ENCODE data around the gene DENND10.
A peak's percentile ranks its signal among the peaks of the same experiment; 100 is the strongest.
"Not testable (repeated sequence)": the region's sequence is repeated elsewhere in the genome, so short reads cannot be mapped to it uniquely, and the experiment has no call there.

Gene DENND10

DNA sequence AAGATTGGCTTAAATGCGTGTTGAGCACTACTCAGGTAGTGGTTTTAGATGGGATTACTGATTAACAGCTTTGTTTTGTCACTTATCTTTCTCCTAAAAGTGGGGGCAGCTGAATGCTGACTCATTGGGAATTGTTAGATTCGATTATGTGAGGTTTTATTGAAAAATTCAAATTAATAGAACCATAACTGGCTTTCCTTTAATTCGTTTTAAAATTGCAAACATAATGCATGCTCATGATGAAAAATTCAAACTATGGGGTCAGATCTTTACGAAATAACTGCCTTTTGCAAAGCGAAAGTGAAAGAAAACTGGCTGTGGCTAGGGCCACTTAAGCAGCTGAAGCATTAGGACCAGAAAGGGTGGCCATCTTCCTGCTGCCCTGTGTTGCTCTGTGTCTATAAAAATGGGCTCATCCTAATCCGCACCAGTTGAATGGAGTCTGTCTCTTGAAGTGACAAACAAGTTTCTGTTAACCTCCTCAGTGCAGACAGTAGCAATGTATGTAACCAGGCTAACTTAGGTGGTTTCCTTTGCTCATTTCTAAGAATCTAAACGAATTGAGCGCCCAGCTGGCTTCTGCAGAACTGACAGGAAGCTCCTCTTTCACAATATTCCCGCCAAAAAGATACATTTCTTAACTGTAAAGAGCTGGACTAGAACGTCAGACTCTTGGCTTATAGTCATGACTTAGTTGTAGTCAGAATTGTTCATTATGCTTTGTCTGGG, 27.8 kb downstream of the DENND10 start:
- DNase-seq (ENCODE audit: low read depth in 1 of 2, low spot score in 1 of 2): no peak

DNA sequence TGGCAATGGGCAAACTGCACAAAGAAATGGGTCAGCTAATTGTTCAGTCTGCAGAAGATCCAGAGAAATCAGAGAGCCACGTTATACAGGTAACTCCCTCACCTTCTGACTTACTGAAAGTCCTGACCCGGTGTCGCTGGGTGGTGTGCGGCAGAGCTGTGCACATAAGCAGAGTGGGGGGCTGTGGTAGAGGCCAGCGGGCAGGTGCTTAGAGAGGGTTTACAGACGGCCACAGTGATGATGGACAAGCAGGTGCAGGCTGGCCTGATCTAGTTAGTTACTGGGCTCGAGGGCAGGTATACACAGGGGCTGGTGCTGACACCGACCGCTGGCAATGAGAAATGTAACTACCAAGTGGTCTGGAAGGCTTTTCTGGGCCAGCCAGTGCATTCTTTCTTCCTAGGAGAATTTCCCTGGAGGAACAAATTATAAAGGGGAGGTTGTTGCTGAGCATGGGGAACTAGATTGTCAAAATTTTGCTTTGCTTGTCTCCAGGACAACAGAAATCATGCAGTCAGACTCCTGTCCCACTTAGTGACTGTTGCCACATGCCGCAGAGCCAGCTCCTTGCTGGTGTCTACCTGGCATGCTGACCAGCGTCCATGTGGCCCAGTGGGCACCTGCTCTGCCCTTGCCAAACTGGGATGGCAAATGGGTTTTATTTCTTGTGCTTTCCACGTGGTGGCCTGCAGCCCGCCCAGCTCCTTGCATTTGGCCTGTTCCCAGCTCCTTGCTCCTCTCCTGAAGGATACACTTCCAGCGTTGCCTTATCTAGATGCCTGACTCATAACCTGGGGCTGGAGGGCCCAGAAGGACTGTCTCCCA, 28.8 kb downstream of the DENND10 start:
- DNase-seq (ENCODE audit: low read depth in 1 of 2, low spot score in 1 of 2): no peak

DNA sequence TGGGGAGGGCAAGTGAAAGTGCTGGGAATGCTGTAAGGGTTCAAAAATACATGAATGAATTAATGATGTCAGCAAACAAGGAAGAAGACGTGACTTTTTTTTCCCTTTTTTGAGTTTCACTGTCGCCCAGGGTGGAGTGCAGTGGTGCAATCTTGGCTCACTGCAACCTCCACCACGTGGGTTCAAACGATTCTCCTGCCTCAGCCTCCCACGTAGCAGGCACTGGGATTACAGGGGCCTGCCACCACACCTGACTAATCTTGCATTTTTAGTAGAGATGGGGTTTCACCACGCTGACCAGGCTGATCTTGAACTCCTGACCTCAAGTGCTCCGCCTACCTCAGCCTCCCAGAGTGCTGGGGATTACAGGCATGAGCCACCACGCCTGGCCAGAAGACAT, 30.0 kb downstream of the DENND10 start:
- no peak for DNase-seq (ENCODE audit: low read depth in 1 of 2, low spot score in 1 of 2)

DNA sequence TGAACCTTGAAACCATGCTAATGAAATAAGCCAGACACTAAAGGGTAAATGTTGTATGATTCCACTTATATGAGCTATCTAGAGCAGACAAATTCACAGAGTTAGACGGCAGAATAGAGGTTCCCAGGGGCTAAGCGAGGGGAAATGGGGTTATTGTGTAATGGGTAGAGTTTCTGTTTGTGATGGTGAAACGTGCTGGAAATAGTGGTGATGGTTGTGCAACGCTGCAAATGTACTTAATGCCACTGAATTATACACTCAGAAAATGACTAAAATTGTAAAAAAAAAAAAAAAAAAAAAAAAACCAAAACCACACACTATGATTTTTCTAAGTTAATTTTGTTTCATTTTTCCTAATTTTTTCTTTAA, 31.6 kb downstream of the DENND10 start:
- DNase-seq (ENCODE audit: low read depth in 1 of 2, low spot score in 1 of 2): no peak

DNA sequence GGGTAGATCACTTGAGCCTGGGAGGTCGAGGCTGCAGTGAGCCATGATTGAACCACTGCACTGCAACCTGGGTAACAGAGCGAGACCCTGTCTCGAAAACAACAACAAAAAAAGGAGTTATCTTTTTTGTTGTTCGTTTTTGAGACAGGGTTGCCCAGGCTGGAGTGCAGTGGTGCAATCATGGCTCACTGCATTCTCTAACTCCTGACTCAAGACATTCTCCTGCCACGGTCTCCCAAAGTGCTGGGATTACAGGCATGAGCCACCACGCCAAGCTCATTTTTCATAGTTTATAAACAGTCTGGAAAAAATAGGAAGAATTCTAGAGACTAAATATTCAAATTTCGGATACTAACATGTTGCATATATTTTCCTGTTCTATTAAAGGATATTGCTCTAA, 32.2 kb downstream of the DENND10 start:
- no peak for DNase-seq (ENCODE audit: low read depth in 1 of 2, low spot score in 1 of 2)

DNA sequence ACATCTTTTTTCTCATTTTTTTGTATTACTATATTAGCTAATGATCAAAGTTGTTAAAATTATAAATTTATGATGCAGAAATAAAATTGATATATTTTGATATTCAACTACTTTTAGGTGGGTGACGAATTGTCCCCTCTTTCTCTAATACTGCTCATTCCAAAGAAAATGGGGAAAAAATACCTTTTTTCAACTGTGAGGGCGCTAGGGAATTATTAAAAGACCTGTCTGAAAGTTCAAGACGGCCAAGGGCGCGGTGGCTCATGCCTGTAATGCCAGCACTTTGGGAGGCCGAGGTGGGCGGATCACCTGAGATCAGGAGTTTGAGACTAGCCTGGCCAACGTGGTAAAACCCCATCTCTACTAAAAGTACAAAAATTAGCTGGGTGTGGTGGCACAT, 34.0 kb downstream of the DENND10 start:
- DNase-seq (ENCODE audit: low read depth in 1 of 2, low spot score in 1 of 2): not testable (repeated sequence)

DNA sequence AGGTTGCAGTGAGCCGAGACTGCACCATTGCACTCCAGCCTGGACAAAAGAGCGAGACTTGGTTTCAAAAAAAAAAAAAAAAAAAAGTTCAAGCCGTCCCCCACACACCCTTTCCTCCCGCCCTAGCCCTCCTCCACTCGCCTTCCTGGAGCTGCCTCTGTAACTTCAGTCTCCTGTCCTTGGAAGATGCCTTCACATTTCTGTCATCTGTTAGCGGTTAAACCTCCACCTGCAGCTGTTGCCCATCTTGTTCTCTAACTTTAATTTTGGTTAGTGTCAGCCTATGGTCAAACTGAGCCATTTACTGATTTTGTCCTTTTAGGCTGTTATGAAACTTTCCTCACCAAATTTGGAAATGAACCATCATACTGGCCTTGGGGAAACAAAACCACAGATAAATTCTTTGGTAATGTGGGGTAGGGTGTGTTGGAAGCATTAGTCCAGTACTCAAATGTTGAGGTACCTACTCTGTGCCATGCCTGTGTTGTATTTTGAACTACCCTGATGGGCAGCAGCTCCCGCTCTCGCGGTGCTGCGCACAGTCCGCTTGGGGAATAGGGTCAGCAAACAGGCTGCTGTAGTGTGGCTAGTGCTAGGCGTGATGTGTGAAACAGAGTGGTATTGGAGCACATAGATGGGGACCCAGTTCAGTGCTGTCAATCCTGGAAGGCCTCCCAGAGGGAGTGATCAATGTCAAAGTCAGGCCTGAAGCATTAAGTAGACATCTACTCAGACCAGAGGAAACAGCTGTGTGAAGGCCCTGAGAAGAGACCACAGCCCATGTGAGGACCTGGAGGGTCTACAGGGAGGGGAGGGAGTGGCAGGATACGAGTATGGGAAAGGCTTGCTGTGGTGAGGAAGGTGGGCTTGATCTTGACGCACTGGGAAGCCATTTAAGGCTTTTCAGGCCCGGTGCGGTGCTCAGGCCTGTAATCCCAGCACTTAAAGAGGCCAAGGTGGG, 34.7 kb downstream of the DENND10 start:
- no peak for DNase-seq (ENCODE audit: low read depth in 1 of 2, low spot score in 1 of 2)

DNA sequence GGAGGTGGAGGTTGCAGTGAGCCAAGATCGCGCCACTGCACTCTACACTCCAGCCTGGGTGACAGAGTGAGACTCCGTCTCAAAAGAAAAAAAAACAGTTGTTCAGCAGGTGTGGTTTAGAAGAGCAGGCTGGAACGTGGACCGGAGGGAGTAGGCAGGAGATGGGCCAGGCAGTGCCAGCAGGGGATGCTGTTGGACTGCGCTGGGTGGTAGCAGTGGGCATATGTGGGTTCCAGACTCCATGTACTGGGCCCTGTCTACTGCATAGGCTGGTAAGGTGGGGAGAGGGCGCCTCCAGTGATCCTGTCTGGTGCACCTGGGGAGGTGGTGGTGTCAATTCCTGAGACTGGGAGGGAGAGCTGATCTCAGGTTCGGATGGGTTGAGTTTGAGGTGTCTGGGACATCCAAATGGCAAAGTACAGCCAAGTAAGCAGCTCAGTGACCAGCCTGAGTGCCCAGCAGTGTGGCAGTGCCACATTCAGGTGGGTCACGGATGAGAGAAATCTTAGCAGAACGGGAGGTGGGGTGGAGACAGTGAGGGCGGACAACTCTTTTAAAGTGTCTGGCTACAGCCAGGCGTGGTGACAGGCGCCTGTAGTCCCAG, 35.7 kb downstream of the DENND10 start:
- DNase-seq (ENCODE audit: low read depth in 1 of 2, low spot score in 1 of 2): peak; percentile 10 to 19

DNA sequence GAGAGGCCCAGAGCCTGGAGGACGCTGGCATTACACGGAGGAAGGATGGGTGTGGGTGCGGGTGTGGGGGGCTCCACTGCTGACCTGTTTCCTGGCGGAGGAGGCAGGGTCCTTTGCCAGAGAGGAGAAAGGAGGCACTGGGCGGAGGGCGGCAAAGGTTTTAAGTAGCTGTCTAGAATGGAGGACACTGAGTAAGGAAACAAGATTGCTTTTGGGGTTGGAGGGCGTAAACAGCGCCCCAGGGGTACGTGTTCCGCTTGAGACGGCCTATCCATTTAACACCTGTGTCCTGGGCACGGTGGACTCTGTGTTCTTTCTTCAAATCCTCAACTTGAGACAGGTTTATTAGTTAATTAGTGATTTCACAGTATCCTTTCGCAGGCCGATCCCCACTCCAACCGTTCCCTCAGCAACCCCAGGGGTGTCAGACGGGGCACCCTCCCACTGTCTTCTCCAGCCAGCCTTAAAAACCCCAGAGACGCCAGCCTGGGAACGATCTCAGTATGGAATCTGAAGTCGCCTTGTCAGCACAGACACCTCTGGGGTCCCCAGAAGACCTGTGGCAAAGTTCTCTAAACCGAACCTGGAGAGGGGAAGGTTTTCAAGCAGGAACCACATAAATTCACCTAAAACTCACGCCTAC, 36.8 kb downstream of the DENND10 start:
- no peak for DNase-seq (ENCODE audit: low read depth in 1 of 2, low spot score in 1 of 2)

DNA sequence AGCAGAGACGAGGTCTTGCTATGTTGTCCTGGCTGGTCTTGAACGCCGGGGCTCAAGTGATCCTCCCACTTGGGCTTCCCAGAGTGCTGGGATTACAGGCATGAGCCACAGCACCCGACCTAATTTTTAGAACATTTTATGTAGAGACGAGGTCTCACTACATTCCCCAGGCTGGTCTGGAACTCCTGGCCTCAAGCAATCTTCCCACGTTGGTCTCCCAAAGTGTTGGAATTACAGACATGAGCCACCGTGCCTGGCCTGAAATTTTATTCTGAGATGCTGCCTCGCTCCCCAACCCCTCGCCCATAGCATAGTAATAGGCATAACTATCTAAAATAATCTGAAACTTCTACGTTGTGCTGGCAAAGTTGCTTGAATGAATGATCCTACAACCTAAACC, 39.7 kb downstream of the DENND10 start:
- DNase-seq (ENCODE audit: low read depth in 1 of 2, low spot score in 1 of 2): no peak

DNA sequence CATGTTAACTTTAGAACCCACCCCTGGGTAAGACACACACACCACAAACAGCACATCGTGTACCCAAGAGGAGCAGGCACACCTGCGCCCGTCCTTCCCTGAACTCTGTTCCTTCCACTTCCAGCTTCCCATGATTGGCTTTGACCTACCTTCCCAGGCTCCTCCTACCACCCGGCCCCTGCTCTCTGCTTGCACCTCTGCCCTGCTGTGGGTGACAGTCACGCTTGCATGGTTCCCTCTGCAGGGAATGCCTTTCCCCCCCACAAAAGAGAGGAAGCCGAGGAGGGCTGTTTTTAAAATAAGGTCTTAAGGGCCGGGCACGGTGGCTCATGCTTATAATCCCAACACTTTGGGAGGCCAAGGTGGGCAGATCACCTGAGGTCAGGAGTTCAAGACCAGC, 45.2 kb downstream of the DENND10 start:
- no peak for DNase-seq (ENCODE audit: low read depth in 1 of 2, low spot score in 1 of 2)

DNA sequence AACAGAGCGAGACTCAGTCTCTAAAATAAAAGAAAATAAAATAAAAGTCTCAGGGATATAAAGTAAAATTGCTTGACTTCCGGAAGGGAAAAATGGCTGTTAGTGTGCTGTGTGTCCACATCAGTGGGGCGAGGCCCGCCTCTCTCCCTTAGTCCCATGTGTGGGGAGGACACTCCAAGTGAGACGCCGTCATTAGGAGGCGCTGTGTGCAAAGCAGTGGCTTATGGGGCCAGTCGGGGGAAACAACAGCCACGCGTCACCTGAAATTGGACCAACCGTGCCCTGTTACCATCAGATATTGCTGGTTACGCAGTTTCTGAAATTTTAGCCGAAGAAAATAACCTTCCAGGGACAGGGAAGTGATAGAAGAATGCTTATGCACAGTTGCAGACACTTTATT, 45.8 kb downstream of the DENND10 start:
- no peak for DNase-seq (ENCODE audit: low read depth in 1 of 2, low spot score in 1 of 2)

DNA sequence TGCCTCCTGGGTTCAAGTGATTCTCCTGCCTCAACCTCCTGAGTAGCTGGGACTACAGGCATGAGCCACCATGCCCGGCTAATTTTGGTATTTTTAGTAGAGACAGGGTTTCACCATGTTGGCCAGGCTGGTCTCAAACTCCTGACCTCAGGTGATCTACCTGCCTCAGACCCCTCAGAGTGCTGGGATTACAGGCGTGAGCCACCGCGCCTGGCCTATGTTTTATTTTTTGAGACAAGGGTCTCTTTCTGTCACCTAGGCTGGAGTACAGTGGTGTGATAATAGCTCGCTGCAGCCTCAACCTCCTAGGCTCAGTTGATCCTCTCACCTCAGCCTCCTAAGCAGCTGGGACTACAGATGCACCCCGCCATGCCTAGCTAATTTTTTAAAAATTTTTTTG, 47.7 kb downstream of the DENND10 start:
- DNase-seq (ENCODE audit: low read depth in 1 of 2, low spot score in 1 of 2): not testable (repeated sequence)

DNA sequence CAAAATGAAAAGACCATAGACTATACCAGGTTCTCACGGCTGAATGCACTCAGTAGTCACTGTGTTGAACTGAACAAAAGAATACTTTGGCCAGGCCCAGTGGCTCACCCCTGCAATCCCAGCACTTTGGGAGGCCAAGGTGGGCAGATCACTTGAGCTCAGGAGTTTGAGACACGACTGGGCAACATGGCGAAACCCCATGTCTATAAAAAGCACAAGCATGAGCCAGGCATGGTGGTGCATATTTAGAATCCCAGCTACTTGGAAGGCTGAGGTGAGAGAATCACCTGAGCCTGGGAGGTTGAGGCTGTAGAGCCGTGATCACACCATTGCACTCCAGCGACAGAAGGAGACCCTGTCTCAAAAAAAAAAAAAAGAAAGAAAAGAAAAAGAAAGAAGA, 49.1 kb downstream of the DENND10 start:
- no peak for DNase-seq (ENCODE audit: low read depth in 1 of 2, low spot score in 1 of 2)

DNA sequence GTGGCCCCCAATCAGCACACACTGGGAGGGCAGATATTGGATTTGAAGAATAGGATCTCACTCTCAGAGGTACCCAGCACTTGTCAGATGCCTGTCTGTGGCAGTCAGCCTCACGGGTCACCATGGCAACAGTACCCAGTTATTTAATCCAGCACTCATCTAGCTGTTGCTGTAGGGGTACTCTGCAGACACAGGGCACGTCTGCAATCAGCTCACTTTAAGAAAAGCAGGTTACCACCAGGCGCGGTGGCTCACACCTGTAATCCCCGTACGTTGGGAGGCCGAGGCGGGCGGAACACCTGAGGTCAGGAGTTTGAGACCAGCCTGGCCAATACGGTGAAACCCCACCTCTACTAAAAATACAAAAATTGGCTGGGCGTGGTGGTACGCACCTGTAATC, 49.7 kb downstream of the DENND10 start:
- no peak for DNase-seq (ENCODE audit: low read depth in 1 of 2, low spot score in 1 of 2)

DNA sequence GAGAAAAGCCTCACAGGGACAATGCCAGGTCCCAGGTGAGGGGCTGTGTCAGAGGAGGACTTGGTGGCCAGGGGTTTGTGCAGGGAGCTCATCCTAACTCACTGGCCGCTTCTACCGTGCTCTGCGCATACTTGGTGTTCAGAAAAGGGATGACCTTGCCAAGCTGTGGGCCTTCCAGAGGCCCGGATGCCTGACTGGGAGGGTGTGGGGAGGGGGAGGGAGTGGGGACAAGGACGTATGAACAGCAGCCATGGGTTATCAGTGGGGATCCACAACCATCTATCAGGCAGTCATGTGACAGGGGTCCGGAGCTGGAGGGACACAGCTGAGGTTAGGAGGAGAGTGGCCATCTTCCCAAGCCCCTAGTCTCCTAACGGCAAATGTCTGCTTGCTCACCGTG, 55.4 kb downstream of the DENND10 start:
- DNase-seq (ENCODE audit: low read depth in 1 of 2, low spot score in 1 of 2): no peak

DNA sequence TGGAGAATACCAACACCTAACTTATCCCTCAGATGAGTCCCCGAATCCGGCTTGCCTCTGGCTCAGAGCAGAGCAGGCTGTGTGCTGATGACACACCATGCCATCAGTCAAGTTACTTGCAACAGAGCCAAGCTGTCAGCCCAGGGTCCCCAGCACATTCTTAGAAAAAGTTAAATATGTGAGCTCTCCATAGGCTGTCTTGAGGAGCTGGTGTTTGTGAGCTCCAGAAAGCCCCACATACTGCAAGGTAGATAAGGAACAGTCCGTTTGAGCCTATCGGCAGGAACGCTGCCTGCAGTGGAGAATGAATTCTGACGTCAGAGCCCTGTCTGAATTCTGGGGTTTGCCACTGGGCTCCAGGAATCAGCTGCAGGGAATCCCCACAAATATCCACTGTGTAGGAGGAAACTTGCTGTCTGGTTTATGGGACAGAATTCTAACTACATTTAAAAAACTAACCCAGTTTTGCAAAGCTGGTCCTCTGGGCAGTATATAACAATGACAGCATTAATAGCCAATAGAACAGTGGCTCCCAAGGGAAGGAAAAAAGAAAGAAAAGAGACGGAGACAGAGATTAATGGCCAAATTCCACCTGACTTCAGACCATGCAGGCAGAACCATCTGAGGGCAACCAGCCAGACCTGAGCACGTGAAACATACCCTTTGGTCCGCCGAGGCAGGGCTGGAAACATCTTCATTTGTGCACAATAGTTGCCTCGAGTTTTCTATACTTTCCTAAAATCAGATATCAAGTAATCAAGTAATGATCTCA, 58.0 kb downstream of the DENND10 start:
- no peak for DNase-seq (ENCODE audit: low read depth in 1 of 2, low spot score in 1 of 2)

DNA sequence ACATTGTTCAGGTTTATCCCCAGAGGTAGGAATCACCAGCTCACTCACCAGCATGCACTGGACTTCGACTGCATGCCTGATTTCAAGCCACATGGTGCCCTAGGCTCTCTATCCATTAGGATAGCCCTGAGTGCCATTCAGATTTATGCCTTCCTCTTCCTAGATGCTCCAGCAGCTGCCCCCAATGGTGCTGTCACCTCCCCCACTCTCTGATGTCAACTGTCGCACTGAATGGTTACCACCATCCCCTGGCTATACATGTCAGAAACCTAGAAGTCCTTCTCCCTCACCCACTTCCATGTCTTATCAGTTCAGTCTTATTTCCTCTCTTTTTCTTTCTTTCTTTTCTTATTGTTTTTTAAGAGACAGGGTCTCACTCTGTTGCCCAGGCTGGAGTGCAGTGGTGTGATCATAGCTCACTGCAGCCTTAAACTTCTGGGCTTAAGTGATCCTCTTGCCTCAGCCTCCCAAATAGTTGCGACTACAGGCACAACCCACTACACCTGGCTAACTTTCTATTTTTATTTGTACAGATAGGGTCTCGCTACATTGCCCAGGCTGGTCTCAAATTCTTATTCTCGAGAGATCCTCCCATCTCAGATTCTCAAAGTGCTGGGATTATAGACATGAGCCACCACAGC, 58.7 kb downstream of the DENND10 start:
- DNase-seq (ENCODE audit: low read depth in 1 of 2, low spot score in 1 of 2): no peak
